Right kidney (tissue), 1 donor: Measurements from ENCODE around the gene RPGR.
A peak's percentile ranks its signal among the peaks of the same experiment; 100 is the strongest.

Source experiments
- DNase-seq: peaks from one replicate; pipeline ENCODE4 v3.0.0-alpha.2; 2016

The RPGR gene

DNA sequence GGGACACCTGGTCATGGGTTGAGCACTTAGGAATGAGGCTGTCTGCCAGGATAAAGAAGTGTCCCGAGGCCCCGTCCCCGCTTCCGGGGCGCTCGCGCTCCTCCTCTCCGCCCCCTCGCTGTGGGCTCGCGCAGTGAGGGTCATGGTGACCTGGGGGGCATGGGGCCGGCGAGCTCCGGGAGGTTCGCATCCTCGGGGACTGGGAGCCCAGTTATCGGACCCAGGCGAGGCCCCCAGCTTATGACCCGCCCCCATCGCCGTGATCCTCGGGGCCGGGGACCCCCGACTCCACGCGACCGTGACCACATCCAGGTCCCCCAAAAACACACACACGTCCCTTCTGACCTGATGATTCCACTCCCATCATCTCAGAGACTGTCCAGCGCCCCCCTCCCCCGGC, 71.3 kb downstream of the RPGR start:
- DNase-seq = no peak

DNA sequence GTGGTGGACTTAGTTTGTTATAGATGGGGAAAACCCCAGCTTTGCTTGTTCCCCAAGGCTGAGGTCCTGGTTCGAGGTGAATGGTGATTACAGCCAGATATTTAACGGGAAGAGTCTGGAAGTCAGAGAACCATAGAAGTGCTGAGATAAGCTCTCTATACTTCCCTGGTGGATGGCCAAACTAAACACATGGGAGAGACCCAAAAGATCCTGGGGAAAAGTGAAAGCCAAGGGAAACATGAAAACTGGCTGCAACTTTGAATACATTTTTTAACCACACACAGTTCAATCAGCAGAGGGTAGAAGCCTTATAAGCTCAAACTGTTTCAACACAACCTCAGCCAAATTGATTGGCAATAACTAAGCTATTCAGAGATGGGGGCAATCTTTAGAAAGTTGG, 77.3 kb downstream of the RPGR start:
- DNase-seq = no peak

DNA sequence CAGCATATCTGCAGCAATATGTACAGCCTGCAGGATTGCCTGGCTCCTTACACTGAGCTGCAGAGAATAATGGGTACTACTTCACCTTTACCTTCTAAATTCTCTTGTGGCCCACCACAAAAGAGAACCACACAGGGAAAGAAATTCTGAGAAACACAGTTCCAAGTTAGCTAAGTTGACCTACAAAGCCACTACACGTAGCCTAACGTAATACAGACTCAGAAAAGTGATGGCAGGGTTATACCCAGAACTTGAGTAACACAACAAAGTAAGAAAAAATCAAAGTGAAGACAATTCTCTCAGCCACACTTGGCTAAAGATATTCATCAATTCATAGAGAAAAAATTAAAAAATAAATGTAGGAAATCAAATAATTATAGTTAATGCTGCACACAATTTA, 80.3 kb downstream of the RPGR start:
- no peak for DNase-seq

DNA sequence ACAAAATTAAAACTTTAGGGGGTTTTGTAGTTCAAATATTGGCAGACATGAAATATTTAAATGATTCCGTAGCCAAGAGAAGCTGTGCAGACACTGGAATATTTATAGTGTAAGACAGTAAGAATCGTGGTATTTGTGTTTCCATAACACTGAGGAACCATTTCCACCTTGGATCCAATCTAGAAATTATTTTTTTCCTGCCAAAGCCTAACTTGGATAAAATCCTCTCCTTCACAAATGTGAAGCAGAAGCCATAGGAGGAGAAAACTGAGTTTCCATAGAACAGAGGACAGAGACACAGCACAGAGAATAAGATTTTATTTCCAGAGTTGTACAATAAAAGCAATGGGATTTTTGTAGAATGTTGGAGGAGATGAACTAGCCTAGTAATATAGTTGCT, 86.8 kb downstream of the RPGR start:
- no peak for DNase-seq

DNA sequence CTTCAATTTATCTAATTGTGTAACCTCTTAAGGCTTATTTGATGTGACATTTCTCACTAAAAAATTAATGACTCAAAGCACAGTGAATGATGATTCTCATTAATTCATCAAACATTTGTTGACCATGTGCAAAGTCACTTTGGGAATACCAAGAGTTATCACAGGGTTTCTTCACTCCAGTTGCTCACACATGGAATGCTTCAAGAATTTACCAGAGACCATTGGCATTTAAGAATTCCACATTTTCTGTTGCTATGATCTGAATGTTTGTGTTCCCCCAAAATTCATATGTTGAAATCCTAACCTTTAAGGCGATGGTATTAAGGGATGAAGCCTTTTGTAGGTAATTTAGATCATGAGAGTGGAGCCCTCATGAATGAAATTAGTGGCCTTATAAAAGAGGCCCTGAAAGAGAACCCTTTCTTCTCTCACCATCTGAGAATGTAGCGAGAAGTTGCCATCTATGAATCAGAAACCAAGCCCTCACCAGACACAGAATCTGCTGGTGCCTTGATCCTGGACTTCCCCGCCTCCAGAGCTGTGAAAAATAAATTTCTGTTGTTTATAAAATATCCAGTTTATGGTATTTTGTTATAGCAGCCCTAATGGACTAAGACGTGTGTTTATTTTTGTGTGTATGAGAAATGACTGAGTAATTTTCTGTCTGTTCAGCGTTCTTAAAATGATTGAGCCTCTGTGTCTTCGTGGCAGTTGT, 90.3 kb downstream of the RPGR start:
- DNase-seq = no peak

DNA sequence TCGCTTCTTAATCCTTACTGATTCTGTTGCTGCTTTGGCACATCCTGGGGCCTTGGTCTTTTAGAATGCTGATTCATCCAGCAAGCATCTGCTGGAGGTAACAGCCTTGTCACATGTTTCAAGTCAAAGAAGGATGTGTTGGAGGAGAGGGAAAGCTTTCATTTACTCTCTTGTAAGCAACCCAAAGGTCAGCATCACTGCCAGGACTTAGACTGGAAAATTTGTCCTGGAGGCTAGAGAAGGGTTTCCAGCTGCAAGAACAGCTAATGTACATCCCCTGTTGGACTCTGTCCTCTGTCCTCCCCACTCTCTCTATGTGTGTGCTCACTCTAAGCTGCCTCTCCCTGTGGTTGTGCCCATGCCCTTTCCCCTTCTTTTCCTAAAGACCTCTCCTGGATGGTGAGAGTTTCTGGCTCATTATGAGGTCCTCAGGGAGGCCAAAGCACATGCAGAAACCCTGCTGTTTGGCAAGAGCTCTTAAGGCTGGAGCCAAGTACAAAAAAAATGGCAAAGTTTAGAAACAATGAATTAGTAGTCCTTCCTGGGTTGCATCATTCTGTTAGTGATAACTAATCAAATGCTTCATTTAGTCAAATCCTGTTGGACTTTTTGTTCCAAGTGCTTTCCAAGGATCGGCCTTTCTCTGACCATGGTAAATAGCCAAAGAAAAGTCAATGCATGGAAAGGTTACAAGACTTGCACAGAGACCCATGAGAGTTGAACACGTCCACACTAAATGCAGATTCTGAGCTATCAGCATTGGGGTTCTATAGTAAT, 93.2 kb downstream of the RPGR start:
- no peak for DNase-seq

DNA sequence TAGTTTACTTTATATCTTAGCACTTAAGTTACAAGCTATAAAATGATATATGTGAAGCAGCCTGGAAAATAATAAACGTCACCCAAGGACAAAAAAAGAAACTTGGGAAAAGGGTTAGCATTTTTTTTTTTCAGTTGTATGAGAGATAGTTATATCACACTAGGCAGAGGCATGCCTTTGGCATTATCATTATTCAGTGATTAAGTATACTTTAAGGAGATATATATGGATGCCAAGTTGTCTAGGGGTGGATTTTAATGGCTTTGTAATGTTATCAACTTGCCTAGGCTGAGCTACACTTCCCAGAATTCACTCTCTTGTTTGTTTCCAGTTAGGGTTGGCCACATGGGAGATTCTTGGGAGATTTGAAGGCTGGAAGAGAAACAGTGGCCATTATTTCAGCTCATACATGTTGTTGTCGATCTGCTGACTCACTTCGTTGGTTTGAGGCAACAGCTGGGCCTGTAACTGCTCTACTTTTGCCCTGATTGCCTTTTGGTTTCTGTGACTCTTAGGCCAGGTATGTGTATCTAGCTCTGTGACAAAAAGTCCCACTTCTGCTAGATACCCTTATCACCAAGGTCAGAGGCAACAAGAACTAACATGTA, 95.1 kb downstream of the RPGR start:
- no peak for DNase-seq

DNA sequence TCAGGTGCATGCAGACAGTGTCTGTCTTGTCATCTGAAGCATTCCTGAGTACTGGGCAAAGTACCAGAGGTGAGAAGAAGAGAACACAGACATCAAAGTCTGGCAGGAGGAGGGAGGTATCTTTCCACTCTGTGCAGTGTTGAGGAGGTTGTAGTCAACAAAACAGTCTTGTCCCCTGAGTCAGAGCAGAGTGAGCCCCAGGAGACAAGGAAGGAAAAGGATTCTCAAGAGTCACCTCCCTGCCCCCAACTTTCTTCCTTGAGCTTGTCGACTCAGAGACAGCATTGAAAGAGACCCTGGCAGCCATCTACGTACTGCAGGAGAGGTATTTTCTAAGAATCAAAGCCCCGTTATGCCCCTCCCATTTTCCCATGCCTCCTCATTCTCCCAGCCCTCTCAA, 102.2 kb downstream of the RPGR start:
- DNase-seq = no peak

DNA sequence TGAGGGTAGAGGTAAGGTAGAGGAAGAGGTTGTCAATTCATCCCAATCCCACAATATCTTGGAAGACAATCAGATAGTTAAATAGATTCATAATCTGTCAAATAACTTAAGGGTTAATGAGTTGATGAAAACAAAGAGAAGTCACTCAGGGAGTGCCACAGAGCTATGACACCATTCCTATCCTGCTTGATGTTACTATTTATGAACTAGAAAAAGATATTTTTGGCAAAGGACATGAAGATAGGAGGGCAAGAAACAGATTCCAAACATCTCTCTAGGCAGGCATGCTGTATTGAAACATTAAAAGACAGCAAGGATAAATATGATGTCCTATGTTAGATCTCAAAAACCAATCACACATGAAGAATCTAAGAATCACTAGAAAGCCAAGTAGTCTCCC, 103.1 kb downstream of the RPGR start:
- no peak for DNase-seq

DNA sequence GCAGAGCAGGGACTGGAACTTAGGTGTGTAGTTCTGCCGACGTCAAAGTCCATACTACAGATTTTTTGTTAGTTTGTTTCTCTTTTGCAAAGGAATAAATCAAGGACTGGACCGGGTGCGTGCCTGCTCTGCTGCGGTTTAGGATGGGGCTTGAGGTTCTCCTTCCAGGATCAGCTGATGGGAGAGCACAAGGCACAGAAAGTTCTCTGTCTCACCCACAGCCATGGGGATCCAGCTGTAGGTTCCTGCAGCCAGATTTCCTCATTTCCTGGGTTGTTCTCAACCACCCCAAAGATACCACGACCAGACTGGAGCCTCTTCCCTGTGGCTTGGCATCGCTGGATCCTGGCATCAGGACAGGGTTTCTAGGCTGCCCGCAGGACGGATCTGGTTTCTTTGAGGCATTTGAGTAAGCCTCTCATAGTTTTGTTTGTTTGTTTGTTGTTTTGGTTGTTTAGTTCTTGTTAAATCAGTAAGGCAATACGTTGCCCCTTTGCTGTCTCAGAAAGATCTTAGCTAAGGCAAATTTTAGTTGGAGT, 105.8 kb downstream of the RPGR start:
- DNase-seq = no peak

DNA sequence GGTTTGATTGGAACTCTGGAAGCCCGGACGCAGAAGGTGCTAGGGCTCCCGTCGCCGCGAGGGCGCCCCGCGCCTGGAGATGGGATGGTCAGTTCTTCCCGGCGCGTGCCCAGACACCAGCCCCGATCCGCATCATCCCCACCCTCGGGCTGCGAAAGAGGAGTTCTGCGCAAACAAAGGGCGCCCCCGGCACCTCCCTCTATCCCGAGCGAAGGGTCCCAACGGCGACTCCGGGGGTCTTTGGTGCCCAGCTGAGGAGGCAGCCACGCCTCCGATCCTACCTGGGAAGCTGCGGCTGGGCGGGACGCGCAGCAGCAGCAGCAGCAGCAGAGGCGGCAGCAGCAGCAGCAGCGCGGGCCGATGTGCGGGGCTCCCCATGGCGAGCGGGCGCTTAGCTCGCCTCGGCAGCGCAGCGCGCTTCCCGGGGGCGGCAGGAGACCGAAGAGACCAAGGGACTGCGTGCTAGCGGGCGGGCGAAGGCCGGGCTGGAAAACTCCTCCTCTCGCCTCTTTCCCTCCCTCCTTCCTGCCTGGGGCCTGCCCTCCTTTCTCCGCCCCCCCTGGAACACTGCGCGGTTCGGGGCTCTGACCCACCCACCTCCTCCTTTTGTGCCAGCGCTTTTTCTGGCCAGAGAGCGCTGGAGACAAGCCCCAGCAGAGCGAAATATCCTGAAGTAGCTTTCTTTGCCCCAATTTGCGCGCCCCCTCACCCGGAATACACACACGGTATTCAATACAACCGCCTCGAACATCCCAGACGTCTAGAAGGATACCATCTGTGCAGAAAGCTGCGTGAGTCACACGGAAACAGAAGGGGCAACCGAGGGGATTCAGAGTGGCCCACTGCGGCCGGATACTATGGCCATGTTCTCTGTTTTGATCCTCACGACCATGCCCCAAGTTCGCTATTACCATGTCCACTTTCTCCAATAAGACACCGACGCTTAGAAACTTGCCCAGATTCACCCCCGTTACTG, 106.6 kb downstream of the RPGR start, which contains the start of gene SRPX:
TSS of gene SRPX (minus strand) at position 457 of the 976 bp plus-strand sequence. CDS start at position 378, 79 bp downstream.
- DNase-seq = peak; percentile 62

DNA sequence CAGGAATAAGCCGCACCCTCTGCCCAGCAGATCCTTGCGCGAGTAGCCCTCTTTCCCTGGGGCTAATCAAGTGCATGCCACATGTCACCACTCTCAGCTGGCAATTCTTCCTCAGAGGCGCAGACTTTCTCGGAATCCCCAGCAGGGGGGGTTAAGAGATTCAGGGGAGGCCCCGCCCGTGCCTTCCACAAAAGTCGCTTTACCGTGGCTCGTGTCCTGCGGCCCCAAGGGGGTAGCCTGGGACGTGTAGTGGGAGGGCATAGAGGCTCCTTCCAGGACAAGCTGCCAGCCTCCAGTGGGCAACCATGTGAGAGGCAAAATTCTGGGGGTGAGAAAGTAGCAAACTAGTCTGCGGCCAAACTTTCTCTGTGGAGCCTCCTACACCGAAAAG, 107.3 kb downstream of the RPGR start:
- DNase-seq = no peak
